Measurements from ENCODE around the gene FAM53B. TPM values are rescaled to one million over a fixed set of nuclear protein-coding genes. Genes with fewer than 3 reads are reported as not detected.

Gene FAM53B
- polyA plus RNA-seq, 1 donor from 2014 or later, result 48.9 TPM

DNA sequence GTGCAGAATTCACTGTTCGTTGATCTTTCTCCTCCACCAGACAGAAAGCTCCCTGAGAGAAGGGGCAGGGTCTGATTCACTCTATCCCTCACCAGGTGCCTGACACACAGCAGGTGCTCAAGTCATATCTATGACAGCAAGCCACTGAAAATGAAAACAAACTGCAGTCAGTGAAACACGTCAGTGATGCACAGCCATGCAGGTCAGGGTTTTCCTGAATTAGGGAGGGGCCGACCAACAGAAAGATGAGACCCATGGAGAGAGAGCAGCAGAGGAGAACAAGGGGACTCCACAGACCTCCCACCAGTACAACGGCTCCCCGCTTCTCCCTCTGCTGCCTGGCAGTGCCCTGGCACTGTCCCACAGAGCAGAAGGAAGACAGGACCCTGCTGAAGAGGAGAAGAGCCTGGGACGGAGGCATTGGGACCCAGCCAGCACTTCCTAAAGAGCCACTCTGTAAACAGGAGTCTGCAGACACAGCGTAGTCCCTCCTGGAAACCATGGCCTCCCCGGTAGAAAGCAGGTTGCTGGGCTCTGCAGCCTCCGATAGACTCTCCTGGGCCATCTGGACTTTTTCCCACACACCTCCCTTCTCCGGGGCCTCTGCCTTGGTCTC lies 50.3 kb downstream of the FAM53B start:
- peak overlapping the region; percentile 65 to 94 (median 82) for H3K27ac Mint-ChIP-seq
- peaks cover 42 to 61% (median 46%) of the 10 kb centered on the region in 3 donors for H3K4me1 Mint-ChIP-seq
- H3K9me3 Mint-ChIP-seq, result no peaks in the 10 kb centered on the region
- H3K4me3 Mint-ChIP-seq, result peak overlapping the region in 3 of 4 donors; percentile 23 to 68 (median 25)
- peaks cover 2% of the 10 kb centered on the region for H3K36me3 Mint-ChIP-seq
- H3K27me3 Mint-ChIP-seq, result peaks cover 2% of the 10 kb centered on the region

DNA sequence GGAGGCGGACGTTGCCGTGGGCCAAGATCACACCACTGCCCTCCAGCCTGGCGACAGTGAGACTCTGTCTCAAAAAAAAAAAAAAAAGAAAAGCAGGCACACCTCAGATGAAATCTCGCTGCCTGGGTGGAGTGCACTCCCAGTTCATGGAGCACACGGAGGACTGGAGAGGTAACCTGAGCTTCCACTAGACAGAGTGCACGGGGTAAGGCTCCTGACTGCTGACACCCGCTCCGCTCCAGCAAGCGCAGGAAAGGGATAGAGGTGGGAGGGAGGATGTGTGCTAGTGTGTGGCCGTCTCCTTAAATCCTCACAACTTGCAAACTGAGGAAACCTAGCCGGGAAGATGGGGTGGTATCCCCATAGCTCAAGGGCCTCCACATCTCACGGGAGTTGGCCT lies 50.8 kb downstream of the FAM53B start:
- Mint-ChIP-seq H3K27ac (peak overlapping the region; percentile 65 to 94 (median 82)), H3K36me3 (peaks cover 2% of the 10 kb centered on the region)

DNA sequence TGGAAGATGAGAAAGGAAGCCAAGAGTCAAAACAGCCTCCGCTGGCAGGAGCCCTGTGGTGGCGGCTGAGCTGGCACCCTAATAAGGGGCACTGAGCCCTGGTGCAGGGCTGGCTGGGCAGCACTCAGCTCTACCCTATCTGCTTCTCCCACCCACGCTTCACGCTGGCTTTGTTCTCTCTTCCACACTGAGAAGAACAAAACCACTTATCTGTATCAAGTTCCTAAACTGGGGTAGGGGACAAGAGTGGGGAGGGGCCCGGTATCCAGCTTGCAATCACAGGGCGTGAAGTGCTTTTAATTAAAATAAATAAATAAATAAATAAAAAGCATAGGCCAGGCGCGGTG lies 52.1 kb downstream of the FAM53B start:
- peaks cover 31 to 57% (median 40%) of the 10 kb centered on the region in 3 donors for H3K4me1 Mint-ChIP-seq
- H3K27me3 Mint-ChIP-seq, result no peaks in the 10 kb centered on the region
- no peaks in the 10 kb centered on the region for H3K9me3 Mint-ChIP-seq
- no peak overlapping the region for H3K27ac Mint-ChIP-seq
- peak overlapping the region in 1 of 4 donors; percentile 22 for H3K4me3 Mint-ChIP-seq
- peaks cover 2% of the 10 kb centered on the region for H3K36me3 Mint-ChIP-seq

More for the DNA sequence above, 50.8 kb downstream of the FAM53B start:
- Mint-ChIP-seq H3K4me1 (peaks cover 38 to 61% (median 43%) of the 10 kb centered on the region in 3 donors), H3K9me3 (no peaks in the 10 kb centered on the region), H3K27me3 (peaks cover 2% of the 10 kb centered on the region), H3K4me3 (peak overlapping the region in 3 of 4 donors; percentile 23 to 68 (median 25))

DNA sequence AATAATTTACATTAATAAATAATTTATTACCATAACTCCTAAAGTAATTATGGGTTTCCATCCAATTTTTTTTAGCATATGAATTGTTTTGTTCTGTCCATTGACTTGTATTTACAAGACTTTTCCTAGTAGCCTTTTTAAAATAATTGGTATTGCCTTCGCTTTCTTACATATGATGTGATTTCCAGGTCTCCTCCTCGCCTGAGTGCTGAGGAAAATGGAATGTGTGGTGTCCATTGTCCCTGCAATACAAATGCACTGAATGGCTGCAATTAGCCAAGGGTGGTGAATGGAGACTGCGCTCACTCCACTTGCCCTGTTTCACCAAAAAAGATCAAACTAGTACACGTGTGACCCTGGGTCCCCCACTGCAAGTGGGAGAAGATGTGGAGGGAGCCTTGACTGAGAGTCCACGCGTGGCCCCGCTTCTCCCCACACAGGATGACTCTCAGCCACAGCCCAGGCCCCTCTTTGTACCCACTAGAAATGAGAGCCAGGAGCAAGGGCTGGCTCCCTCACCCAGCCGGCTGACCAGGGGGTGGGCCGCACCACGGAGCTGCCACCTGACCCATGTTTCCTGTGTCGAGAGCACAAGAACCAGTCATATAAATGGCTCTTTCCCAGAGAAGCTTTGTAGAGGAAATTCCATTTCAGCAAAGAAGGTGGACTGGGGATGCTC lies 52.6 kb downstream of the FAM53B start:
- Mint-ChIP-seq H3K9me3 (no peaks in the 10 kb centered on the region), H3K27me3 (no peaks in the 10 kb centered on the region), H3K4me1 (peaks cover 27 to 57% (median 40%) of the 10 kb centered on the region in 3 donors), H3K27ac (peak overlapping the region in 2 of 3 donors; percentile 31 to 35), H3K36me3 (peaks cover 2% of the 10 kb centered on the region), H3K4me3 (peak overlapping the region in 1 of 4 donors; percentile 22)

DNA sequence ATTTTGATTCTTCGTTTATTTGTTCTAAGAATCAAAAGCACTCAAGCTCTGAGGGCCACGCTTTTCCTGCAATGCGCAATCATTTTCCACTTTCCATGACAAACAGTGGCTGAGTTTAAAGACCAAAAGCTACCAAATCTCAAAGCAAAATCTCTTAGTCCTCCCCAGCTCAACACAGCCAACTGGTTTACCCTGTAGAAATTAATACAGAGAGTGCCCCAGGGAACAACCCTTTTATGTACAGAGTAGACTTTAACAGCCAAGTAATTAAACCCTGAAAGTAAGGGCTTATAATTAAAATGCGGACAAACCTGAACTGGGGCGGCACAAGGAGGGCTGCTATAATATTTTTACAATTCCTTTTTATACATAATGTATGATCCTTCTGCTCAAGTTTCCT lies 53.2 kb downstream of the FAM53B start:
- H3K27me3 Mint-ChIP-seq, result no peaks in the 10 kb centered on the region
- H3K9me3 Mint-ChIP-seq, result no peaks in the 10 kb centered on the region
- H3K36me3 Mint-ChIP-seq, result peaks cover 2% of the 10 kb centered on the region
- H3K27ac Mint-ChIP-seq, result peak overlapping the region in 1 of 3 donors; percentile 39
- peaks cover 25 to 57% (median 40%) of the 10 kb centered on the region in 3 donors for H3K4me1 Mint-ChIP-seq
- no peak overlapping the region for H3K4me3 Mint-ChIP-seq

DNA sequence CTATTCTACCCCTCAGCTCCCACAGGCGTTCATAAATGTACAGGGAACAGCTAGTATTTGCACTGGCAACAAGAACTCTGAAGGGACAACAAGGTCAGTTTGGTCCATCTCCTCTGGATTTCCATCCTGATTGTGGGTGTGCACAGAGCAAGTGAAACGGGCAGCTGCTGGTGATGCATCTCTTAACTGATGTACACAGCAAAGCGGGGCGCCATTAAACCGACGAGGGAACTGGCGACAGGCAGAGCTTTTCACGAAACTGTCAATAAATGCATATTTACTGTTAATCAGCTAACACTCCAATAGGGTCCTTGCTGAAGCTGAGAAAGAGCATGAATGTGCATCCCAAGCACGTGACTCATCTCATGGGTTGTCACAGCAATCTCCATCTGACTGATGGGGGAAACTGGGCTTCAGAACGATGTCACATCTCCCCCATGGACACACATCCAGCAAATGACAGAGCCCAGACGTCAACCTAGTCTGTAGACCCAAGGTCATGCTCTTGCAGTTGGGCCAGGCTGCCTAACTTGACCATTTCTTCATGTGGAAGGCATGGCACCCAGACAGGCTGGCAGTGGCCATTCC lies 54.2 kb downstream of the FAM53B start:
- Mint-ChIP-seq H3K4me1 (peaks cover 22 to 52% (median 42%) of the 10 kb centered on the region in 3 donors), H3K27ac (peak overlapping the region in 2 of 3 donors; percentile 31 to 45), H3K36me3 (peaks cover 2% of the 10 kb centered on the region), H3K9me3 (no peaks in the 10 kb centered on the region), H3K4me3 (peak overlapping the region in 1 of 4 donors; percentile 47), H3K27me3 (no peaks in the 10 kb centered on the region)

DNA sequence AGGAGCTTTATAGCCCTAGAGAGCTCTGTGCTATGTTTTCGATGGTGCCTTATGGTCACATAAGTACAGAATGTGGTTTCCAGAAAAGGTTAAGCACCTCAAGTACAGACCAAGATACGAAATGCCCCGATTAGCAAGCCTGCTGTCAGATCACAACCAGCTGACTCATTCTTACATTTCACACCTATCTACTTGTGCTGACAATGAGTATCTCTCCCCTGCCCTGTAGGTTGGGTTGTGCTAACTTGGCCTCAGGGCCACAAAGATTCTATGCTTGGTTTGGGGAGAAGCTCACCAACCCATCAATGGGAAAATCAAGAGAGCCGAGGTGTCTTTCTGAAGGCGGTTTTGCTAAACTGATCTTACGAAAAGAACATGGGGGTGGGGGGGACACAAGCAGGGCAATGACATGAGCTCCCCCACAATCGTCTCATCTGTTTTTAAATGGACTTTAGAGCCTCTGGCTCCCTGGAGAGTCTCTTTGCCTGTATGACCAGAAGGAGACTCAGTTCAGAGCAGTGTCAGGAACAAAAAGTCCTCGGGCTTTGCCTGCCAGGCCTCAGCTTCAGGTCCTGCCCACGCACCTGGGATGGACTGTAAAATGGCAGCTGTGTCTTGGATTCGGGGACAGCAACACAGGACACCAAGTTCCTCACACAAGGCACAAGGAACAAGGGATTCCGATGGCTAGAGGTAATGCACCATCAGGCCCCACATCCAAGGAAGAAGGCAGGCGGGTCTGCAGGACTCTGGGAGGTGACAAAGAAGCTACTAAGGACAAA lies 55.1 kb downstream of the FAM53B start:
- Mint-ChIP-seq H3K36me3 (peaks cover 2% of the 10 kb centered on the region), H3K27me3 (no peaks in the 10 kb centered on the region), H3K4me1 (peaks cover 23 to 54% (median 46%) of the 10 kb centered on the region in 3 donors), H3K9me3 (no peaks in the 10 kb centered on the region), H3K4me3 (peak overlapping the region in 1 of 4 donors; percentile 9), H3K27ac (peak overlapping the region; percentile 27 to 76 (median 46))

DNA sequence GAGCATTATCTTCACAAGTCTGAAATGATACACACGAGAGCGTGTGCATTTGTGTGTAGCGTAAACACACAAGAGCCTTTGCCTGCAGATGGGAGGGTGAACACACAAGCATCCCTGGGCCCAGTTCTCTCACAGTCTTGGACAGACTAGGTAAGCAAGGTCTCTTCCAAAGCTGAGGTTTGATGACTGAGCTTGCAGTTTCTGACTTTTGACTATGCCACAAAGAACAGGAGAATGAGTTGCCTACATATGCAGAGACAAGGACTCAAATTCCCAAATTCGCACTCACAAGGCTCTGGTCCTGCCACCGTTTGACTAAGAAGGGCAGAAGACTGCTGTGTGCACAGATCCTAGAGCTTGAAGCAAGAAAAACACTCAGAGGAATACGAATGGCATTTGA lies 55.8 kb downstream of the FAM53B start:
- H3K27ac Mint-ChIP-seq, result peak overlapping the region; percentile 27 to 80 (median 76)
- peaks cover 2% of the 10 kb centered on the region for H3K36me3 Mint-ChIP-seq
- H3K4me1 Mint-ChIP-seq, result peaks cover 22 to 54% (median 44%) of the 10 kb centered on the region in 3 donors
- H3K27me3 Mint-ChIP-seq, result no peaks in the 10 kb centered on the region
- no peak overlapping the region for H3K4me3 Mint-ChIP-seq
- no peaks in the 10 kb centered on the region for H3K9me3 Mint-ChIP-seq

DNA sequence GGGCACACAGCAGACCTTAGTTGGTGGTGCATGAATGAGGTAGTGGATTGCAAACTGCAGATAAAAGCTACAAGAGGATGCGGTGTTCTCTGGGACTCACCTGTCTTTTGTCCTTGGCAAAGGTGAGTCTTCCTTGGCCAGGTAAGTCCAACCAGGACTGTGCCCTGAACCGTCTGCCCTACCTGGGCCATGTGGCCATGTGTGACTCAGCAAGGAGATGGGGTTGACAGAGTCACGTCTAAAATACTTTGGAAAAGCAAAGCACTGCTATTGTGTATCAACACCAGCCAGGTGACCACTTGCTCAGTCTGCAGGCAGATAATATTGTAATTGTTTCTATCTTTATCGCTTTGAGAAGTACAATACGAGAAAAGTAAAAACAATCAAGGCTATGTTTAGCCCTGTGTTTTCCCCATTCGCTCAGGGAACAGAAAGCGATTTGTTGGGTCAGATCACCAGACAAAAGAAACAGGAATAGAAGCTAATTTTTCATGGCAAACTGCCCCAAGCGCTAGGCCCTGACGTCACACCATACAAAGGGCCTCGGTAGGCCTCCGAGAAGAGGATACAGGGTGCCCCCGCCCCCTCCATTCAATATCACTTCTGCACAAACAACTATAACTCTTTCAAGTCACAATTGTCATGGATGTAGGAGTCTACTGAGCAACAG lies 57.3 kb downstream of the FAM53B start:
- Mint-ChIP-seq H3K9me3 (no peaks in the 10 kb centered on the region), H3K4me3 (peak overlapping the region in 2 of 4 donors; percentile 22 to 79), H3K36me3 (peaks cover 2% of the 10 kb centered on the region), H3K4me1 (peaks cover 27 to 61% (median 48%) of the 10 kb centered on the region in 3 donors), H3K27me3 (no peaks in the 10 kb centered on the region), H3K27ac (peak overlapping the region; percentile 71 to 95 (median 89))

DNA sequence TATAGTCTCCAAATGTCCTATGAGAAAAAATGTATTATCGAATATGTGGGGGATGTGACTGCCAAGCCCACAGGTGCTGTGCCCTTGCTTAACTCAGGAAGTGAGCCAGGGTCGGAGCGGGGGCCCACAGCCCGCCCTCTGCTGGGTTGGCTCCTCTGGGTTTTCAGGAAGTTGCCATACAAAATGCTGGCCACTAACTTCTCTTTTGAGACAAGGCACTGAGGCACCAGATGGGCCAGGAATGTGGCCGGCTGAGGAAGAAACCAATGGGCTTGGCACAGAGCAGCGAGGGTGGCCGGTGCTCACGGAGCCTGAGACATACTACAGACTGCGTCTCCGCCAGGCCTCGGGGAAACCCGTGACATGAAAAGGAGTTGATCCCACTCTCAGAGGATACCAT lies 58.9 kb downstream of the FAM53B start:
- Mint-ChIP-seq H3K27me3 (no peaks in the 10 kb centered on the region), H3K9me3 (no peaks in the 10 kb centered on the region), H3K27ac (peak overlapping the region; percentile 71 to 95 (median 89)), H3K4me1 (peaks cover 33 to 62% (median 56%) of the 10 kb centered on the region in 3 donors), H3K36me3 (peaks cover 8% of the 10 kb centered on the region), H3K4me3 (peak overlapping the region in 2 of 4 donors; percentile 67 to 79)

DNA sequence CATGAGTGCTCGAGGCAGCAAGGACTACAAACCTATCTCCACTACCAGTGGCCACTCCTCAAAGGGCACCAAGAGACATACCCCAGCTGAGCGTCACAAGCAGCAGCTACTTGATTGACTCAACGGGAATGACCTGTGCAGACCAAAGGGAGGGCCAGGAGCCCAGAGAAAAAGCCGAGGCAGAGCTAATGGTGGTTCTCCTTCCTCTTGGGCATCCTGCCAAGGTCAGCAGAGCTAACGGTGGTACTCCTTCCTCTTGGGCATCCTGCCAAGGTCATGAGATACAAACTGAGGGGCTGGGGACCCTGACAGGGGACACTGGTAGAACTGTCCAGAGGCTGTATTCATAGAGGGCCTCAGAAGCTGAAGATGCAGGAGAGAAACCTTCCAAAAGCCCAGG lies 60.4 kb downstream of the FAM53B start:
- no peaks in the 10 kb centered on the region for H3K27me3 Mint-ChIP-seq
- H3K9me3 Mint-ChIP-seq, result no peaks in the 10 kb centered on the region
- H3K27ac Mint-ChIP-seq, result peak overlapping the region; percentile 1 to 68 (median 52)
- peak overlapping the region in 2 of 4 donors; percentile 73 to 87 for H3K4me3 Mint-ChIP-seq
- peaks cover 6% of the 10 kb centered on the region for H3K36me3 Mint-ChIP-seq
- peaks cover 34 to 59% (median 56%) of the 10 kb centered on the region in 3 donors for H3K4me1 Mint-ChIP-seq

DNA sequence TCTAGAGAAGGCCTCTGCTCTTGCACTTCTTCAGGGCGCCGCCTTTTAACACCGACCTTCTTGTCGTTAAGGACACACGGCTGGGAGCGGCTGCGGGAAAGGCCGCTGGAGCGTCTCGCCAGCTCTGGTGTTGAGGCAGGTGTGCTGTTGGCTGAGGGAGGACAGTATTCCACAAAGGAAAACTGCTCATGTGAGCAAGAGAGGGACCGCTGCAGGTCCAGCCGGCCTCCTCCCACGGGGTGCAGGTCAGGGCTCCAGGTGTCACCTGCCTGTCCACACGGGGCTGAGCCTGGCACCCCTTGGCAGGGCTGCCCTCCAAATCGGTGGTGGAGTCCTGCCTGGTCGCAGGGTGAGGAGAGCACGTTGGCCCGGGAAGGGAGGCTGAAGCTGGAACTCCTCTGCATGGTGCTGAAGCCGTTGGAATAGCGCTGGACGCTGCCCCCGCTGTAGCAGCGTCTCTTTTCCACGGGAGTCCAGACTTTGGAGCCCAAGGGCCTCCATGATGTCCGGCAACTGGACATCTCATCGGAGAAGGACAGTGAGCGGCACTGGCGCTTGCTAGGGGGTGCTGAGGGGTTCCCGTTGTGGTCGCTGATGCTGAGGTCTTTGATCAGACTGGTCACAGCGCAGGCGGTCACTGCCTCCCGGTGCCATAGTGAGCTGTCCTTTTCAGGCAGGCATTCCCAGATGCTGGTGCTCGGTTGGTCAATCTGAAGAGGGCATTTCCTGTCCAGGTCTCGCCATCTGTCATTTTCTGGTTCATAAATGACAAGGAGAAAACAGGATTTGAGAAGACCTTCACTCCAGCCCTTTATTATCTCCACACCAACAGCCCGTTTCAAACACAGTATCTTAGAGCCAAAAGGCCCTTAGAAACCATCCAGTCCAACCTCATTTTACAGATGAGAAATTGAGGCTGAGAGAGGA lies 62.3 kb downstream of the FAM53B start:
- H3K4me3 Mint-ChIP-seq, result peak overlapping the region in 1 of 4 donors; percentile 60
- peaks cover 7% of the 10 kb centered on the region for H3K36me3 Mint-ChIP-seq
- H3K4me1 Mint-ChIP-seq, result peaks cover 38 to 56% (median 52%) of the 10 kb centered on the region in 3 donors
- no peaks in the 10 kb centered on the region for H3K9me3 Mint-ChIP-seq
- H3K27ac Mint-ChIP-seq, result no peak overlapping the region
- no peaks in the 10 kb centered on the region for H3K27me3 Mint-ChIP-seq

DNA sequence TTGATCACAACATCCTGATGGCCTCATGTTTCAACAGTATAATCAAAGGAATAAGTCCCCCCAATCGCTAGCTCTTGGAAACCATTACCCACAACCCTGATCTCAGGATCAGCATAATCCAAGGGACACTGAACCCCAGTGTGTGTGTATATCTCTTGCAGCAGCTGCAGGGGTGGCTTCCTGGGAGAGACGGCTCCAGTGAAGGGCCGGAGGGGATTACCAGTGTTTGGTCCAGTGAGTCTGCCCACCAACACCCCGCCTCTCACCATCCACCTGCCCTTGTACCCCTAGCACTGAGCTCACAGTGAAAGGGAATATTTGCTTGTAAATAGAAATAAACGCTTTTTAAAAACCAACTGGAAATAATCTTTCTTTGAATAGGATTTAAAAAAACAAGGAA lies 63.1 kb downstream of the FAM53B start:
- Mint-ChIP-seq H3K4me3 (peak overlapping the region in 1 of 4 donors; percentile 55), H3K27ac (peak overlapping the region in 1 of 3 donors; percentile 43), H3K27me3 (no peaks in the 10 kb centered on the region), H3K36me3 (peaks cover 7% of the 10 kb centered on the region), H3K4me1 (peaks cover 34 to 53% (median 46%) of the 10 kb centered on the region in 3 donors), H3K9me3 (no peaks in the 10 kb centered on the region)
